Stimulated activated CD8-positive, alpha-beta memory T cell treated with anti-CD3 and anti-CD28 coated beads, Interleukin-7, amount 100 ng/mL, for 1 hour (primary cell): ENCODE results near the gene KLHL6.
"Not testable (repeated sequence)": the region's sequence is repeated elsewhere in the genome, so short reads cannot be mapped to it uniquely, and the experiment has no call there.

Experiments
- DNase-seq, 2 donors: peaks; one replicate each; pipeline ENCODE4 v3.0.0-alpha.2; 2020; ENCODE audit warnings: low read depth in 2 of 2

Gene KLHL6

GRCh38 chr3:183555541-183556081 is at the start of gene KLHL6:
Gene KLHL6 (minus strand): TSS chr3:183555706. CDS start chr3:183555653, 53 bp downstream.
- DNase-seq, result peak; percentile 40 to 44

DNA sequence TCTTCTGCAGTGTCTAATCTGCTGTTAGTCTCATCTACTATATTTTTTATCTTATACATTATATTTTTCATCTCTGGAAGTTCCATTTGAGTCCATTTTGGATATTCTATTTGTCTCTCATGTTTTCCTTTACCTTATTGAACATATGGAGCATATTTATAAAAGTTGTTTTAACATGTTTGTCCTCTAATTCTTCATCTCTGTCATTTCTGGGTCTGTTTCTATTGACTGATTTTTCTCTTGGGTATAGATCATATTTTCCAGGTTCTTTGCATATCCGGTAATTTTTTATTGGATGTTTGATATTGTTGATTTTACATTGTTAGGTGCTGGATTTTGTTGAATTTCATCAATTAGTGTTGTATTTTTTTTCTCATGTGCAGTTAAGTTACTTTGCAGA is 42.5 kb upstream of the KLHL6 start:
- DNase-seq, result no peak

DNA sequence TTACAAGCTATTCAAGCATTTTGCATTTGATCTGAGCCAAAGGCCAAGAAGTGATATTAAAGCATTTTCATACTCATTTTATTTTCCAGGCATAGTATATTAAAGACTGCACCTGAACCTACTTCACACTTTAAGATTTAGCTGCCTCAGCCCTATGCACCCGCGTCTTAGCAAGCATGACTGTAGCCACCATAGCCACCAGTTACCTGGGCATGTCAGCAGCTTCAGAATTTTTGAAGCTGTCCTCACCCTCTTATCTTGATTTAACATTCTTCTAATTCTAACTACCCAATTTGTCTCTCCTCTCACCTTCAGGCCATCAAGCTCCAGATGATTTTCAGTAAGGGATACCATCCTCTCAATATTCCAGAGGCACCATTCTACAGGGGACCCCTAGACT is 39.1 kb upstream of the KLHL6 start:
- DNase-seq, result no peak

DNA sequence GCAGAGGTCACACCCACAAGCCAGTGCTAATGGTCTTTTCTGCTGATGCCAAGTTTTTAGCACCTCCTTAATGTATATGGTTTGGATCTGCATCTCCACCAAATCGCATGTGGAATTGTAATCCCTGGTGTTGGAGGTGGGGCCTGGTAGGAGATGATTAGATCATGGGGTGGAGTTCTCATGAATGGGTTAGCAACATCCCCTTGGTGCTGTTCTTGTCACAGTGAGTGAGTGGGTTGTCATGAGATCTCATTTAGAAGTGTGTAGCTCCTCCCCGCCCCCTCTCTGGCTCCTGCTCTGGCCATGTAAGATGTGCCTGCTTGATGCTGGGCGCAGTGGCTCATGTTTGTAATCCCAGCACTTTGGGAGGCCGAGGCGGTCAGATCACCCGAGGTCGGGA is 37.3 kb upstream of the KLHL6 start:
- DNase-seq, result no peak

DNA sequence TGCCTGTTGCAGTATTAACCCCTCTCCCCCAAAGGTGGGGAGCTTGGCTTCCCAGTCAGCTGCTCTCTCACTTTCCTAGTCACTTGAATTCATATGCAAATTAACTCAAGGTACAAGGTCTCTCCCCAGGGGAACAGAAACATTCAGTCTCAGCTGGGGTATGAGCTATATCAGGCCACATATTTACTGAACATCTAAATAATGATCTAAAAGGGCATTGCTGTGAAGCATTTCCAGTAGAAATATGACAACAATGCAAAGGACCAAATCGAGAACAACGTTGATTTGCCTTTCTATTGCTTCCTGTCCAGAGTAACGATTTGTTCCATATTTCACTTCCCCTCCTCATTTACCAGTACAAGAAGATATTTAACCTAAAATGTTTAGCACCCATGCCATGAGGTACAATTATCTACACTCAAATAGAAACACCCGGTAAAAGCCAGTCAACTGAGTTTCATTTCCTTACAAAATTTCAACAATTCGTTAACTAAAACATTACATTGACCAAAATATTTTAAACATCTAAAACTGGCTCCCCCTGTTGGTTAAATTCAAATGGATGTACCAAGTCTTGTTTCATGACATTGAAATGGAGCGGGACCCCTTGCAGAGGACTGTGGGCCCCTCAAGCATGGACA is 36.5 kb upstream of the KLHL6 start:
- no peak for DNase-seq

- no peak for DNase-seq
Measured at GRCh38 chr3:183590442-183590841, 34.9 kb upstream of the KLHL6 start.

DNA sequence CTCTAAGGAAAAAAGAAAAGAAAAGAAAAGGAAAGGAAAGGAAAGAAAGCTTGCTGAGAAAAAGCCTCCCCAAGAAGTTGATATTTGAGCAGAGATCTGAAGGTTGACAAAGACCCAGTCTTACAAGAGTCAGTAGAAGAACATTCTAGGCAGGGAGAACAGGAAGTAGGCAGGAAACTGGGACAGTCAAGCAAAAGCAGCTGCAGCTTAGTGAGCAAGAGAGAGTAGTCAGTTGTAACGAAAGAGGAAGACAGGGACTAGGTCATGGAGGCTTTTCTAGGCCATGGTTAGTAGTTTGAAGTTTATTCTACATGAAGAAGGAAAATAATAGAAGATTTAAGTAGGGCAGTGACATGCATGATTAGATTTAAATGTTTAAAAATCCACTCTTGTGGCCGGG is 31.8 kb upstream of the KLHL6 start:
- no peak for DNase-seq

DNA sequence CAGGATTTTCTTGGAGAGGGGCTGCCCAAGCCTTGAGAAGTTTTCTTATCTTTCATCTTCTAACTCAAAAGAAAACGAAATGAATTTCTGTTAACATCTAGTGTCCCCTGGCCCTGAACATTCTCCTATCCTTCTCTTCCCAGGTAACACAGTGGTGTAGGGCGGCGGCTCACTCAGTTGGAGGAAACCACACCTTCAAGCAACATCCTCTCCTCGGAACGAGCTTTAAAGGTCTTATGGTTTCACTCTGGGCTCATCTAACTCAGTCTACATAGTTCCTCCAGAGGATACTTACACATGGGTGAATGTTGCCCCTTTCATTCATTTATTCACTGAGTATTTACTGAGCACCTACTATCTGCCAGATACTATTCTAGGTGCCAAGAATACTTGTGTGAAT is 31.0 kb upstream of the KLHL6 start:
- no peak for DNase-seq

GRCh38 chr3:183584914-183585280 is 29.4 kb upstream of the KLHL6 start:
- DNase-seq, result no peak

- no peak for DNase-seq
Measured at GRCh38 chr3:183584246-183584913, 28.9 kb upstream of the KLHL6 start.

DNA sequence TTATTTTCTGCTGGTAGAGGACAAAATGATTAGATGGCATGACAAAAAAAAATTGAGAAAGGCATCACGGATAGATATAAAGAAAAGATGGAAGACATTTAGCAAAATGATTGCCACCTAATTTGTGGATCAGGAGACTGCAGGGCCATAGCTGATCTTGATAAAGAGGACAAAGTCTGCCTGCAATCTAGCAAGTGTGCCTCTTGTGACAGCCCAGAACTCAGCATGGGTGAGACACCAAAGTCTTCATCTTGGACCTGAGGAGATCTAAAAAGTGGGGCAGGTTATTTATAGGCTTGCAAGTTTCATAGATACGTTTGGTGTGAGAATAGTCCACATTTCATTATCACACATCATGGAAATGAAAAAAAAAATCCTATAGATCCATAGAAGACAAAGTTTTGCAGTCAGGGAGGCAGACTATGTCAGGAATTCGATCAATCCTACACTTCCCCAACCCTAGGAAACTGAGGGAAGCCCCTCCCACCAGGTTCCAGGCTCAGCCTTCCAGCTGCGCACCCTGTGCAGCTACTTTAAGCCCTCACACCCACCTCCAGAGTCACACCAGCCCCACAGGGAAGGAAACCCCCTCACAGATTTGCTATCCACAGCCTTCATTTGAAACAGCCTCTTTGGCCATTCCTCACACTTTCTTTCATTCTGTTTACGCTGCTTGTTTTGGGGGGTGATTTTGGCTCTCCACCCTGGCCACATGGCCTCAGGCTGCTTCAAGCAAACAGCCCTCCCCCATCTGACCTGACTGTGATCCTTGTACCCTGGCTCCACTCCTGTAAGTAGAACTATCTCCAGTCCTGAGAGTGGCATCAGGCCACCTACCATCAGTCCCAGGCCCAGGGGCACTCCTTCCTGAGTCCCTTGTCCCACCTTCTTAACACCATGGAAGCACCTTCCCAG is 28.1 kb upstream of the KLHL6 start:
- no peak for DNase-seq

- DNase-seq, result no peak
Measured at GRCh38 chr3:183582161-183582560, 26.7 kb upstream of the KLHL6 start.

DNA sequence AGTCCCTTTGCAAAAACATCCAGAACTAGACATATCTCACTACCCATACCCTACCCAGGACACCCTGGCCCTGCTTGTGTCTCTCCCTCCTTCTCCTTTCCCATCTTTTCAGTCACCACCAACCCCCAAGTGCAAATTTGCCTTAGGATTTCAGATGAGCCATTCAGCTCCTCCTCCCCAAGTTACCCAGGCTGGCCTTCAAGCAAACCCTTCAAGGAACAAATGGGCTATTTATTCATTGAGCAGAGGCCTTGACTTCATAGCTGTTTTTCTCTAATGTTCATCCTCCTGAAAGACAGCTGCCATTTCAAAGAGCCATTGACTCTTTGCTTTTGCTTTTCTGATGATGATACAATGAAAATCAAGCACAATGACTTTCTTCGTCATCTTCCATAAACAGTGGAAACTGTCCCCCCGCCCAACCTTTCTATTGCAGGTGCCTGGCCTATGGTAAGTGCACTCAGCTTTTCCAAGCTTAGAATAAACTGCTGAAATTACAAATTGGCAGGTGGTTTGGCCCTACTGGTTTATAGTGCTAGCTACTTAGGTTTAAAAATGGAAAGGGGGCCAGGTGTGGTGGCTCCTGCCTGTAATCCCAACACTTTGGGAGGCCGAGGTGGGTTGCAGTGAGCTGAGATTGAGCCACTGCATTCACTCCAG is 26.1 kb upstream of the KLHL6 start:
- DNase-seq, result no peak

GRCh38 chr3:183579967-183580900 is 24.7 kb upstream of the KLHL6 start:
- no peak for DNase-seq

DNA sequence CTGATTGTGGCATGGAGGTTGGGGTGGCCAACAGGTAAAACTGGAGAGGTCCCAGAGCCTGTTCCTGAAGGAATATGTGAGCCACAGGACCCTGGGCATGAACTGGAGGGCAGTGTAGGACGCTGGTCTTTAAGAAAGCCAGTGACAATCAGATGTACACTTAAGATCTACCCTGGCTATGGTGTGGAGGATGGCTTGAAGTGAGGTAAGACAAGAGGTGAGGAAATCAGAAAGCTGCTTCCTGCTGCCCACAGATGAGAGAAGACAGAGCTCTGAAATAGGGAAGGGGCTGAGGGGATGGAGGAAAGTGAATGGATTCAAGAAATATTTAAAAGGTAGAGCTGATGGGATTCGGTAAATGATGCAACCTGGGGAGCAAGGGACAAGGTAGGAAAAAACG is 22.7 kb upstream of the KLHL6 start:
- DNase-seq, result no peak

DNA sequence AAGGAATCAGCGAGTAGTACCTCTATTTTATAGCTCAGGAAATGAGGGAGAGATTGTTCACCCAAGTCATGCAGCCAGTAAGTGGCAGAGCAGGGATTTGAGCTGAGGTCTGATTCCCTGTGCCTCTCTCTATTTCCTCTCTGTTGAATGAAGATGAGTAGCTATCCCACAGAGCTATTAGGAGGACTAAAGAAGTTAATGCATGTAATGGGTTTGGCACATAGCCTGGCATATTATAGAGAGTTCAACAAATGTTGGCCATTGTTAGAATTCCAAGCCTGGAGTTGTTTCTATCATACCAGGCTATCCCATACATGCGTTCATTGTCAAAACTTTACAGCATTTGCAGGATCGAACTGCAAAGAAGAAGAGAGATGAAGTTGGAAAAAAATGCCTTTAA is 21.8 kb upstream of the KLHL6 start:
- DNase-seq, result no peak

DNA sequence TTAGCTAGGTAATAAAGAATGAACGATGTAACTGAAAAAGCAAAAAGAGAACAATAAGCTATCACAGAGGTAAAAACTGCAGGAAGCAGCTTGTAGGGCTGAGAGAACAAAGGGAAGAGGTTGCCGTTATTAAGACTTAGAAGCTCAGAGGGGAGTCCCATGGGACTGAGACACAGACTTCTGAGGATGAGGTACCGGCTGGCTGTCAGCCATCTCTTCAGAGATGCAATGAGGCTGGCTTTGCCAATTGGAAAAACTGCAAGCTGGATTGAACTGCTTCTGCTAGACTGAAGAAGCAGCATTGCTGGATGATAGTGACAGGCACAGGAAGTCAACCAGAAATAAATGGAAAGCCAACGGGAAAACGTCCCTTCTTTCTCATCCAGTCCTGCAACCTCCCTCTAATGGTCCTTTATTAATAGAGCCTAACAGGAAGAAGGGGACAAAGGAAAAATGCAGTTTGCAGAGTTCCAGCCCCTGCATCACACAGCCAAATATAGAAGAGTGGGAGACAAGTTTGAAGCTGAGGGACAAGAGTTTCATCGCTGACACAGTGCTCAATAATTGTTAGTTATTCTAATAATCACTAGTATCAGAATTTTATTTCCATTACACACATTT is 21.1 kb upstream of the KLHL6 start:
- no peak for DNase-seq

DNA sequence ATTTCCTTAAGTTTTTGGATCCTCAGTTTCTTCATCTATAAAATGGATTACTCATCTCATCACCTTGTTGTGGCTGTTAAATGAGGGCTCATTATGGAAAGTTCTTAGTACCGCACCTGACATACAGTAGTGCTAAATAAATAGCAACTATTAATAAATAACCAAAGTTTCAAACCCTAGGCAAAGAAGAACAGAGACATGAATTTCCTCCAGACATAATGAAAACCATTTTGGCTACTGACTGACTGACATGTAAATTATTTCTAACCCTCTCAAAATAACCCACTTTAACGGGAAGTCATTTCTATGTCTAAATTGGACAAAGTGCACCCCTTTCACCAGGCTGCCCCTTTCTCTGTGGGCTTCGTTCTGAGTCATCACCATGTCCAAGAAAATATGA is 17.4 kb upstream of the KLHL6 start:
- no peak for DNase-seq

GRCh38 chr3:183570191-183570590 is 14.7 kb upstream of the KLHL6 start:
- not testable (repeated sequence) for DNase-seq

- DNase-seq, result no peak
Measured at GRCh38 chr3:183566880-183567279, 11.4 kb upstream of the KLHL6 start.
